ENCODE measurements around the gene HNRNPAB. TPM values are rescaled to one million over a fixed set of nuclear protein-coding genes. Genes with fewer than 3 reads are reported as not detected.

Gene HNRNPAB
- total RNA-seq, 4 donors from 2014 or later, result 74.8 to 135 (median 81.4) TPM

- H3K9me3 ChIP-seq, result no peaks in the 10 kb centered on the region
- peak in 2 of 3 donors; percentile 34 to 49 for DNase-seq
- no peaks in the 10 kb centered on the region for H3K27me3 ChIP-seq
- H3K36me3 ChIP-seq, result peaks cover 0 to 89% (median 0%) of the 10 kb centered on the region in 3 donors
- H3K4me1 ChIP-seq, result peaks cover 0 to 84% (median 31%) of the 10 kb centered on the region in 4 donors
- H3K27ac ChIP-seq, result peak overlapping the region in 2 of 4 donors; percentile 46 to 99
- H3K4me3 ChIP-seq, result no peak overlapping the region
- TF ChIP-seq POLR2A (IDR thresholded peaks at IDR 0.05) (no peak), CTCF (IDR thresholded peaks at IDR 0.05) (no peak)
Observed at GRCh38 chr5:178210686-178211085, 6.4 kb downstream of the HNRNPAB start.

GRCh38 chr5:178211095-178212048, 7.0 kb downstream of the HNRNPAB start:
- TF ChIP-seq CTCF (IDR thresholded peaks at IDR 0.05) (no peak), POLR2A (IDR thresholded peaks at IDR 0.05) (no peak)
- Histone ChIP-seq H3K9me3 (no peaks in the 10 kb centered on the region), H3K4me1 (peaks cover 0 to 83% (median 29%) of the 10 kb centered on the region in 4 donors), H3K36me3 (peaks cover 0 to 89% (median 0%) of the 10 kb centered on the region in 3 donors), H3K4me3 (no peak overlapping the region), H3K27ac (peak overlapping the region in 2 of 4 donors; percentile 46 to 99), H3K27me3 (no peaks in the 10 kb centered on the region)
- DNase-seq, result peak in 2 of 3 donors; percentile 28 to 49

GRCh38 chr5:178212241-178213002, 8.1 kb downstream of the HNRNPAB start:
- TF ChIP-seq CTCF (IDR thresholded peaks at IDR 0.05) (no peak), POLR2A (IDR thresholded peaks at IDR 0.05) (no peak)
- H3K27me3 ChIP-seq, result no peaks in the 10 kb centered on the region
- no peaks in the 10 kb centered on the region for H3K9me3 ChIP-seq
- no peak for DNase-seq
- peak overlapping the region in 3 of 4 donors; percentile 45 to 99 (median 80) for H3K27ac ChIP-seq
- peaks cover 0 to 82% (median 0%) of the 10 kb centered on the region in 3 donors for H3K36me3 ChIP-seq
- H3K4me1 ChIP-seq, result peaks cover 0 to 80% (median 27%) of the 10 kb centered on the region in 4 donors
- no peak overlapping the region for H3K4me3 ChIP-seq

- Histone ChIP-seq H3K9me3 (no peaks in the 10 kb centered on the region), H3K27me3 (no peaks in the 10 kb centered on the region), H3K4me3 (no peak overlapping the region), H3K27ac (peak overlapping the region in 3 of 4 donors; percentile 45 to 99 (median 80)), H3K36me3 (peaks cover 0 to 78% (median 0%) of the 10 kb centered on the region in 3 donors), H3K4me1 (peaks cover 0 to 74% (median 25%) of the 10 kb centered on the region in 4 donors)
- DNase-seq, result peak in 1 of 3 donors; percentile 58
- TF ChIP-seq POLR2A (IDR thresholded peaks at IDR 0.05) (no peak), CTCF (IDR thresholded peaks at IDR 0.05) (no peak)
Observed at GRCh38 chr5:178213003-178213461, 8.7 kb downstream of the HNRNPAB start.

- no peaks in the 10 kb centered on the region for H3K9me3 ChIP-seq
- peaks cover 0 to 78% (median 0%) of the 10 kb centered on the region in 3 donors for H3K36me3 ChIP-seq
- H3K4me3 ChIP-seq, result no peak overlapping the region
- DNase-seq, result peak in 2 of 3 donors; percentile 80 to 85
- H3K4me1 ChIP-seq, result peaks cover 0 to 67% (median 24%) of the 10 kb centered on the region in 4 donors
- TF ChIP-seq CTCF (IDR thresholded peaks at IDR 0.05) (no peak), POLR2A (IDR thresholded peaks at IDR 0.05) (peak in 1 of 2 donors; percentile 26)
- no peaks in the 10 kb centered on the region for H3K27me3 ChIP-seq
- H3K27ac ChIP-seq, result peak overlapping the region in 3 of 4 donors; percentile 72 to 99 (median 80)
Observed at GRCh38 chr5:178213748-178214151, 9.4 kb downstream of the HNRNPAB start.
